Measurements from ENCODE around the gene HSPB1.
"Not testable (repeated sequence)": the region's sequence is repeated elsewhere in the genome, so short reads cannot be mapped to it uniquely, and the experiment has no call there.

The HSPB1 gene

GRCh38 chr7:76268376-76268775 is 34.1 kb upstream of the HSPB1 start:
- Histone ChIP-seq H3K4me3 (ENCODE audit: low read length) (no peak overlapping the region), H3K9me3 (ENCODE audit: control insufficient read depth, low read length) (no peaks in the 10 kb centered on the region), H3K27me3 (ENCODE audit: control insufficient read depth, insufficient read depth, low read length) (peaks cover 41% of the 10 kb centered on the region), H3K4me1 (ENCODE audit: control insufficient read depth, insufficient read depth, low read length) (peaks cover 4% of the 10 kb centered on the region), H3K9ac (ENCODE audit: low read length) (no peak overlapping the region), H3K36me3 (ENCODE audit: control insufficient read depth, insufficient read depth, low read length) (no peaks in the 10 kb centered on the region)

GRCh38 chr7:76269895-76270294 is 32.6 kb upstream of the HSPB1 start:
- no peak overlapping the region for H3K4me3 ChIP-seq (ENCODE audit: low read length)
- H3K27me3 ChIP-seq (ENCODE audit: control insufficient read depth, insufficient read depth, low read length), result peaks cover 54% of the 10 kb centered on the region
- peaks cover 4% of the 10 kb centered on the region for H3K4me1 ChIP-seq (ENCODE audit: control insufficient read depth, insufficient read depth, low read length)
- H3K36me3 ChIP-seq (ENCODE audit: control insufficient read depth, insufficient read depth, low read length), result no peaks in the 10 kb centered on the region
- H3K9me3 ChIP-seq (ENCODE audit: control insufficient read depth, low read length), result no peaks in the 10 kb centered on the region
- H3K9ac ChIP-seq (ENCODE audit: low read length), result no peak overlapping the region

- not testable (repeated sequence) for H3K4me3 ChIP-seq (ENCODE audit: low read length); H3K9ac ChIP-seq (ENCODE audit: low read length); H3K36me3 ChIP-seq (ENCODE audit: control insufficient read depth, insufficient read depth, low read length); H3K4me1 ChIP-seq (ENCODE audit: control insufficient read depth, insufficient read depth, low read length); H3K9me3 ChIP-seq (ENCODE audit: control insufficient read depth, low read length)
- H3K27me3 ChIP-seq (ENCODE audit: control insufficient read depth, insufficient read depth, low read length), result peaks cover 54% of the 10 kb centered on the region
Measured at GRCh38 chr7:76271384-76271783, 31.1 kb upstream of the HSPB1 start.

GRCh38 chr7:76272142-76272541 is 30.3 kb upstream of the HSPB1 start:
- Histone ChIP-seq H3K27me3 (ENCODE audit: control insufficient read depth, insufficient read depth, low read length) (peaks cover 47% of the 10 kb centered on the region), H3K9me3 (ENCODE audit: control insufficient read depth, low read length) (no peaks in the 10 kb centered on the region), H3K4me3 (ENCODE audit: low read length) (no peak overlapping the region), H3K36me3 (ENCODE audit: control insufficient read depth, insufficient read depth, low read length) (no peaks in the 10 kb centered on the region), H3K4me1 (ENCODE audit: control insufficient read depth, insufficient read depth, low read length) (no peaks in the 10 kb centered on the region), H3K9ac (ENCODE audit: low read length) (no peak overlapping the region)

- no peak overlapping the region for H3K4me3 ChIP-seq (ENCODE audit: low read length)
- H3K4me1 ChIP-seq (ENCODE audit: control insufficient read depth, insufficient read depth, low read length), result no peaks in the 10 kb centered on the region
- no peaks in the 10 kb centered on the region for H3K9me3 ChIP-seq (ENCODE audit: control insufficient read depth, low read length)
- H3K9ac ChIP-seq (ENCODE audit: low read length), result no peak overlapping the region
- H3K27me3 ChIP-seq (ENCODE audit: control insufficient read depth, insufficient read depth, low read length), result peaks cover 42% of the 10 kb centered on the region
- no peaks in the 10 kb centered on the region for H3K36me3 ChIP-seq (ENCODE audit: control insufficient read depth, insufficient read depth, low read length)
Measured at GRCh38 chr7:76272851-76273497, 29.5 kb upstream of the HSPB1 start.

GRCh38 chr7:76273503-76273902 is 29.0 kb upstream of the HSPB1 start:
- no peak overlapping the region for H3K9ac ChIP-seq (ENCODE audit: low read length)
- peaks cover 42% of the 10 kb centered on the region for H3K27me3 ChIP-seq (ENCODE audit: control insufficient read depth, insufficient read depth, low read length)
- H3K4me3 ChIP-seq (ENCODE audit: low read length), result no peak overlapping the region
- H3K36me3 ChIP-seq (ENCODE audit: control insufficient read depth, insufficient read depth, low read length), result no peaks in the 10 kb centered on the region
- H3K9me3 ChIP-seq (ENCODE audit: control insufficient read depth, low read length), result no peaks in the 10 kb centered on the region
- H3K4me1 ChIP-seq (ENCODE audit: control insufficient read depth, insufficient read depth, low read length), result no peaks in the 10 kb centered on the region

- no peak overlapping the region for H3K9ac ChIP-seq (ENCODE audit: low read length)
- peaks cover 46% of the 10 kb centered on the region for H3K27me3 ChIP-seq (ENCODE audit: control insufficient read depth, insufficient read depth, low read length)
- H3K4me1 ChIP-seq (ENCODE audit: control insufficient read depth, insufficient read depth, low read length), result peaks cover 16% of the 10 kb centered on the region
- H3K9me3 ChIP-seq (ENCODE audit: control insufficient read depth, low read length), result no peaks in the 10 kb centered on the region
- no peaks in the 10 kb centered on the region for H3K36me3 ChIP-seq (ENCODE audit: control insufficient read depth, insufficient read depth, low read length)
- no peak overlapping the region for H3K4me3 ChIP-seq (ENCODE audit: low read length)
Measured at GRCh38 chr7:76278540-76278939, 23.9 kb upstream of the HSPB1 start.

- H3K4me1 ChIP-seq (ENCODE audit: control insufficient read depth, insufficient read depth, low read length), result peaks cover 16% of the 10 kb centered on the region
- H3K36me3 ChIP-seq (ENCODE audit: control insufficient read depth, insufficient read depth, low read length), result no peaks in the 10 kb centered on the region
- H3K9ac ChIP-seq (ENCODE audit: low read length), result no peak overlapping the region
- H3K9me3 ChIP-seq (ENCODE audit: control insufficient read depth, low read length), result no peaks in the 10 kb centered on the region
- H3K27me3 ChIP-seq (ENCODE audit: control insufficient read depth, insufficient read depth, low read length), result peaks cover 39% of the 10 kb centered on the region
- no peak overlapping the region for H3K4me3 ChIP-seq (ENCODE audit: low read length)
Measured at GRCh38 chr7:76280408-76280807, 22.1 kb upstream of the HSPB1 start.

- Histone ChIP-seq H3K27me3 (ENCODE audit: control insufficient read depth, insufficient read depth, low read length) (peaks cover 45% of the 10 kb centered on the region), H3K9ac (ENCODE audit: low read length) (peak overlapping the region; percentile 47)
Measured at GRCh38 chr7:76281006-76281705, 21.3 kb upstream of the HSPB1 start.

GRCh38 chr7:76281706-76282343 is 20.6 kb upstream of the HSPB1 start:
- Histone ChIP-seq H3K4me3 (ENCODE audit: low read length) (no peak overlapping the region), H3K9ac (ENCODE audit: low read length) (no peak overlapping the region), H3K36me3 (ENCODE audit: control insufficient read depth, insufficient read depth, low read length) (no peaks in the 10 kb centered on the region), H3K9me3 (ENCODE audit: control insufficient read depth, low read length) (no peaks in the 10 kb centered on the region), H3K4me1 (ENCODE audit: control insufficient read depth, insufficient read depth, low read length) (peaks cover 16% of the 10 kb centered on the region), H3K27me3 (ENCODE audit: control insufficient read depth, insufficient read depth, low read length) (peaks cover 46% of the 10 kb centered on the region)

More at GRCh38 chr7:76281006-76281705, 21.3 kb upstream of the HSPB1 start:
- Histone ChIP-seq H3K36me3 (ENCODE audit: control insufficient read depth, insufficient read depth, low read length) (no peaks in the 10 kb centered on the region), H3K9me3 (ENCODE audit: control insufficient read depth, low read length) (no peaks in the 10 kb centered on the region), H3K4me3 (ENCODE audit: low read length) (no peak overlapping the region), H3K4me1 (ENCODE audit: control insufficient read depth, insufficient read depth, low read length) (peaks cover 16% of the 10 kb centered on the region)

GRCh38 chr7:76282344-76283253 is 19.9 kb upstream of the HSPB1 start:
- peaks cover 16% of the 10 kb centered on the region for H3K4me1 ChIP-seq (ENCODE audit: control insufficient read depth, insufficient read depth, low read length)
- H3K9ac ChIP-seq (ENCODE audit: low read length), result no peak overlapping the region
- no peaks in the 10 kb centered on the region for H3K36me3 ChIP-seq (ENCODE audit: control insufficient read depth, insufficient read depth, low read length)
- H3K9me3 ChIP-seq (ENCODE audit: control insufficient read depth, low read length), result no peaks in the 10 kb centered on the region
- H3K27me3 ChIP-seq (ENCODE audit: control insufficient read depth, insufficient read depth, low read length), result peaks cover 46% of the 10 kb centered on the region
- H3K4me3 ChIP-seq (ENCODE audit: low read length), result no peak overlapping the region

Data from mucosa of stomach (tissue), 1 donor.